GM21423 (cell line): ENCODE data around the gene MPST.

Experiments used
- ATAC-seq: cut with Tn5 transposase; IDR thresholded peaks from one replicate; pipeline ENCODE4 v1.9.1; 2021; ENCODE audit warnings: mild to moderate bottlenecking, moderate library complexity; ENCODE audit not compliant: unreplicated experiment

MPST gene

DNA sequence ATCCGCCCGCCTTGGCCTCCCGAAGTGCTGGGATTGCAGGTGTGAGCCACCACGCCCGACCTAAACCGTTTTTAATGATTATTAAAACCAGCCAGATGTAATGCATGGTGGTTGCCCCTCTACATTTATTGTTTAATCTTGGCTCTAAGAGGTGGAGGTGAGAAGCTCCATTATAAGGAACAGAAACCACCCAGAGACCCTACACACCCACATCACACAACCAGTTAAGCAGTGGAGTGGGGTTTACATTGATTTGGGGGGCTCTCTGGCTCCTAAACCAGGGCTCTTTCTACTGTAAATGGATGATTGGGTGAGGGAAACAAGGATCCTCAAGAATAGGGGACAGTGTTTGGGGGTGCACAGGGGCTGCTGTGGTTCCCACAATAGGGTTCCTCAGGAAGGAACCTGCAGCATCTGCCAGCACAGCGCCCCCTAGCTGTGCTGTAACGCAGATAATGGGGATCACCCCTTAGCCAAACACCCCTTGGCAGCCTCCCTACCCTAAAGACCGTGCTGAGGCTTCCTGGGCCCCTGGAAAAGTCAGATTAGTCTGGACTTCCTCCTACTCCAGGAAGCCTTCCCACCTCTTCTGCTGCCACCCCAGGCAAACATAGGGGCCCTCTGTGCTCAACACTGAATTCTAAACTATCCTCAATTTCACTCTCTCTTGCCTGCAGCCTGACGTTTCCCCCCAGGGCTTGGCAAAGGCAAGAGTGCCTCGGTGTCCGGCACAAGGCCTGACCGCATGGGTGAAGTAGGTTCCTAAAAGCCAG, 2.4 kb downstream of the MPST start:
- no peak for ATAC-seq

DNA sequence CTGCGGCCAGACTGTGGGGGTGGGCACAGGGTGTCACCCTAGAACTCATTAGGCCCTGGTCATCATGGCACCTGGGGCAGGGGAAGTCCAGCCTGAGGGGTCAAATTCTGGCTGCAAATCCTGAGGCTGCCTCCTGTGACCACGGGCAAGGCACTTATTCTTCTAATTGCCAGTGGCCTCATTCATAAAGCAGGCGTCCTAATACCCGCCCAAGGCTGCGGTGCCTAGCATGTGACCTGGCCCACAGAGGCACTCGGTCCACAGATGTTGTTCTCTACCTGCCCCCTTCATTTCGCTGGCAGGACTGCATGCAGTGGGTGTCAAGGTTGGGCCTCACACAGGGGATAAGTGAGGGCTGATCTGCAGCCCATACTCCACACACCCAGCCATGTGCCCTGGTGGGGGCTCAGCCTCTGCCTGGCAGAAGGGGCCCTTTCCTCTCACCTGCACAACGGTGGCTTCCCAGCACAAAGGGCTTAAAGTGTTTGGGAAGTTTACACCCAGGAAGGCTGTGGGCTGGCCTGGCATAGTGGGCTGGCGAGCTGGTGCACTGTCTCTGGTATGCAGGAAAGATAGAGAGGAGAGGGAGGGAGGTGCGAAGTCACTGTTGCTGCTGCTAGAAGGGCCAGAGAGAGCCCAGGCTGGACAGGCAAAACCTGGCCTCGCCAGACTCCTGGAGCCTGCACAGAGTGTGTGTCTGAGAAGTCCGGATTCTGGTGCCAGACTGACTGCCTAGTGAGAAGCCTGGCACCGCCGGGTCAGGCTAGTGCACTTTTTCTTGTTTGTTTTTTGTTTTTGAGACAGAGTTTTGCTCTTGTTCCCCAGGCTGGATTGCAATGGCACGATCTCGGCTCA, 3.2 kb downstream of the MPST start:
- ATAC-seq, result no peak

DNA sequence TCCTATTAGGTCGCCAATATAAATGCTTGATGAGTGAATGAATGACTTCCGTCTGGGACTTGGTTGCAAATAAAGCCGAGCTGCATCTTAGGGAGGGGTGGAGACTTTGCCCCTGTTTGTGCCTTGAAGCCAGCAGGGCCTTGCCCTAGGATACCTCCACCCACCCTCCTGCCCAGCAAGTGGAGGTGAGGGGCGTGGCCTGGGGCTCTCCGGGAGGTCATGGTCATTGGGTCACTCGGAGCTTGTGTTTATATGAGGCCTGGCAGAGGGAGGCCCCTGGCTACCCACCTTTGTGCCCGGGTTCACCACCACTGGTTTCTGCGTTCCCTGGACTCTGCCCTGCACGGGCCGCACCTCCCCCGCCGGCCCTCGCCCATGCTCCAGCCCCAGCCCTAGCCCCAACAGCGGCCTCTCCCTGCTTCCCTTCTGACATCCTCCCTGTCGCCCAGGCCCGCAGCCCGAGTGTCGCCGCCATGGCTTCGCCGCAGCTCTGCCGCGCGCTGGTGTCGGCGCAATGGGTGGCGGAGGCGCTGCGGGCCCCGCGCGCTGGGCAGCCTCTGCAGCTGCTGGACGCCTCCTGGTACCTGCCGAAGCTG, 4.3 kb downstream of the MPST start:
- no peak for ATAC-seq

DNA sequence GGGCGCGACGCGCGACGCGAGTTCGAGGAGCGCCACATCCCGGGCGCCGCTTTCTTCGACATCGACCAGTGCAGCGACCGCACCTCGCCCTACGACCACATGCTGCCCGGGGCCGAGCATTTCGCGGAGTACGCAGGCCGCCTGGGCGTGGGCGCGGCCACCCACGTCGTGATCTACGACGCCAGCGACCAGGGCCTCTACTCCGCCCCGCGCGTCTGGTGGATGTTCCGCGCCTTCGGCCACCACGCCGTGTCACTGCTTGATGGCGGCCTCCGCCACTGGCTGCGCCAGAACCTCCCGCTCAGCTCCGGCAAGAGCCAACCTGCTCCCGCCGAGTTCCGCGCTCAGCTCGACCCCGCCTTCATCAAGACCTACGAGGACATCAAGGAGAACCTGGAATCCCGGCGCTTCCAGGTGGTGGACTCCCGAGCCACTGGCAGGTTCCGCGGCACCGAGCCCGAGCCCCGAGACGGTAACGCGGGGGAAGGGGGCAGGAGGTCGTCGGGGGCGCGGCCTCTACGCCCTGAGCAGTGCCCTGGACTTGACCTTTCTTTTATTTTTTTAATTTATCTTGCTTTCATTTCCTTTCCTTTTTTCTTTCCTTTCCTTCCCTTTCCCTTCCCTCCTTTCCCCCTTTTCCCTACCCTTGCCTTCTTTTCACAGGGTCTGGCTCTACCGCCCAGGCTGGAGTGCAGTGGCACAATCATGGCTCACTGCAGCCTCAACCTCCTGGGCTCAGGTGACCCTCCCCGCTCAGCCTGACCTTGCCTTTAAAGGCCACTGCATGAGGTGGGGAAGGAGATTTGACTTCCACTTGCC, 5.0 kb downstream of the MPST start:
- ATAC-seq, result no peak

DNA sequence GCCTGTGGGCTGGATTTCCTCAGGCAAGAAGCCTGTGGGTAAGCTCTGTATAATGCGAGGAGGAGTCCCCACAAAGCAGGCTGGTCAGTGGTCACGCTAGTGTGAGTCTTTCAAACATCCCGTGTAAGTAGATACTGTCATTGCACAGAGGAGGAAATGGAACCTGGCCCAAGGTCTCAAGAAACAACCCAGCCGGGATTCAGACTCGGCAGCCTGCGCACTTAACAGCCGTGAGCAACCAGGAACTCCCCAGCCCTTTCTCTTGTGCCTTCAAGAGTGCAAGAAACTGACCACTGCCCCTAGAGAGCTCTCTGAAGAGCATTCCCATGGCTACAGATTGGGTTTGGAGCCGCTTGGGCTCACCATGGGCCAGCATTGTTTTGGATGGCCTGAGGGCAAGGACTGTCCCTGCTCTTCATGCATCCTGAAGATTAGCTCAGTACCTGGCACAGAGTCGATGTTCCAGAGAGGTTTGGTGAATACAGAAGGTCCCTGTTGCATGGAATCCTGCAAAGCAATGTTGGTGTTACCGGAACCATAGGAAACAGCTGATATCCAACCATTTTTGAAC, 6.0 kb downstream of the MPST start:
- ATAC-seq, result no peak

DNA sequence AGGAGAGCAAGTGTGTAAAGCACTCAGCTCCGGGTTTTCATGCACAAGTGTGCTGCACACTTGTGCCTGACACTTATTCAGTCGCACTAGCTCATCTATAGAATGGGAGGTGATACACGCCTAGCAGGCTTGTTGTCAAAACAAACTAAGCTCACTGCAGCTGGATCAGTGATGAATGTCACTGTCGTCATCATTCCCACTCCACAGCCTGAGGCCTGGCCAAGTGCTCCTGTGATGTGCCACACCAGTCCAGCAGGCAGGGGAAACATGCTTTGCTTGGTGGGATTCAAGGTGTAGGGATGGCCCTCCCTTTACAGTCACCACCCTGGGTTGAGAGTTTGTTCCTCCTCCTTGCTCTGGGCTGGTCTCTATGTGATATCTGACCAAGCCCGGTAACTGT, 6.8 kb downstream of the MPST start:
- ATAC-seq, result no peak

DNA sequence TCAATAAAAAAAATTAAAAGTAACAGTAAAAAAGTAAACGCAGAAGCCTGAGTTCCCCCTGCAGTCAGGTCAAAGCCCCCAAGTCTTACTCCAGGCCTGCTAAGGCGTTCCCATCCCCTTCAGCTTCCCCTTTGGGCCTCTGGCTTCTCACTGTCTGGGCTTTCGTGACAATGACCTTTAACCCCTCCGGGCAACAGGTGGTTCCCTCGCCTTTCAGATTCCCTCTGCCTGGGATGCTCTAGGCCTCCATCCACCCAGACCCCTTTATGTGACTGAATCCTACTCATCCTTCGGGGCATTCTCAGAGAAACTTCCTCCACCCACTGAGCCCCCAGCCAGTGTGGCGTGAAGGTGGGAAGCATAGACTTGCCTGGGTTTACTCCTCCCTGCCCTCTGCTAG, 8.0 kb downstream of the MPST start:
- no peak for ATAC-seq

DNA sequence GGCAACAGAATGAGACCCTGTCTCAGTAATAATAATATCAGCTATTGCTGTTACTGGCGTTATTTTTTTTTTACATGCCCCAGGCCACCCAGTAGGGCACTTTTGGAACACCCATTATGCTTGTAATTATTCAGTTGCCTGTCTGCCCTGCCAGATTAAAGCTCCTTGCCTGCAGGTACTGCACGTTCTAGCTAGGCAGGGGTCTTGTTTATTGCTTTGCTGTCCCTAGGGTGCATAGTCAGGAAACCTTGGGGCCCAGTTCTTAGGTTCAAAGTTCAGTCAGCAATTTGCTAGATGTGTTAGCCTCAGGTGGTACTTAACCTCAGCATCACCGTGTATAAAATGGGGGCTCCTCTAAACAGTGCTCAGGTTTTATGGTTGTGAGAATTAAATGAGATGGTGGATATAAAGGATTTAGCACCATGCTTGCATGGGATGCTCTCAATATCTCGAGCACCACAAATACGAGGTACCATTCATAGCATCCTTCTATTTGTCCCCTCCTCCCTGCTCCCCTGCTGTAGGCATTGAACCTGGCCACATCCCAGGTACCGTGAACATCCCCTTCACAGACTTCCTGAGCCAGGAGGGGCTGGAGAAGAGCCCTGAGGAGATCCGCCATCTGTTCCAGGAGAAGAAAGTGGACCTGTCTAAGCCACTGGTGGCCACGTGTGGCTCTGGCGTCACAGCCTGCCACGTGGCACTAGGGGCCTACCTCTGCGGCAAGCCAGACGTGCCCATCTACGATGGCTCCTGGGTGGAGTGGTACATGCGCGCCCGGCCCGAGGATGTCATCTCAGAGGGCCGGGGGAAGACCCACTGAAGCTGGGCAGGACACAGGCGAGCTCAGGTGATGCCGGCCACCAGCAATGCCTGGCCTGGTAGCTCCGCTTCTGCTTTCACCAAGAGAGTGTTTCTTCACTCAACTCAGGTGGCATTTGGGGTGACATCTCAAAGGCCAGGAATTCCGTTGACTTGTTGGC, 9.4 kb downstream of the MPST start:
- no peak for ATAC-seq

DNA sequence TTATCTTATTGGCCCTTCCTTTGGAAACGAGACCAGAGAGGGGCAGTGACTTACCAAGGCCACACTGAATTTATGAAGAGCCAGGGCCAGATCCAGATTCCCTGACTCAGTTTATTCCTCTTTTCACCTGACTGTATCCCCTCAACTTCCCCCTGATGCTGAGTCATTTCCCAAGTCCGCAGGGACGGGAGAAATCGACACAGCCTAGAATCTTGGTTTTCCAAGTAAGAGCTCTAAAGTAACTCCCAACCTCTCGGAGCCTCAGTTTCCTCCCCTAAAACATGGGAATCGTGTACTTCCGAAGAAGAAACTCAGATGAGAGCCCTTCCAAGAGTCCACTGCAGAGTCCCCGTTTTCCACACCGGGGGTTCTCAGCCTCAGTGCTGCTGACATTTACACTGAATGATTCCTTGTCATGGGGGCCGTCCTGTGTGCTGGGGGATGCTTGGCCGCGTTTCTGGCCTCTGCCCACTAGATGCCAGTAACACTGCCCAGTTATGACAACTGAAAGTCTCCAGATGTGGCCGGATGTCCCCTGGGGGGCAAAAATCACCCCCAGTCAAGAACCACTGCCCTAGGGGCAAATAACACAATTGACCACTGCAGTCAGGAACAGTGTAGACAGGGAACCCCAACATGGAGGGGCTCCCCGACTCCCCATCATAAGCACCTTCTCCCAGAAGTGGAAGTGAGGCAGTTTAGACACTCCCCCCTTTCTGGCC, 11.2 kb downstream of the MPST start:
- ATAC-seq, result no peak

DNA sequence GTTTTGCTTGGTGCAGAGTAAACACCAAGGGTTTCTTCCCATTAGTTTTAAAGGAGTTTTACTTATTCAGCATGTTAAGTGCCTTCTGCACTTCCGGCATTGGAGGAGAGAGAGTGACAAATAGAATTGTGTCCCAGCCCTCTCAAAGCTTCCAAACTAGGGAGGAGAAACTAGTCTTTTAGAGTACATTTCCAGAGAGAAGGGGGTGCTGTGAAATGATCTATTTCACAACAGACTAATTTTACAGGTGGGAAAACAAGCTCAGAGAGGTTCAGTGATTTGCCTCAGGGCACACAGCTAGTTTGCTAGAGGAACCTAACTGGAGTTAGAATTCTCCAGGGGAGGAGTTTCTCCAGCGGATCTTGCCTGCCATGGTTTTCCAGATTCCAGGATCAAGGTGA, 12.6 kb downstream of the MPST start:
- ATAC-seq, result no peak

DNA sequence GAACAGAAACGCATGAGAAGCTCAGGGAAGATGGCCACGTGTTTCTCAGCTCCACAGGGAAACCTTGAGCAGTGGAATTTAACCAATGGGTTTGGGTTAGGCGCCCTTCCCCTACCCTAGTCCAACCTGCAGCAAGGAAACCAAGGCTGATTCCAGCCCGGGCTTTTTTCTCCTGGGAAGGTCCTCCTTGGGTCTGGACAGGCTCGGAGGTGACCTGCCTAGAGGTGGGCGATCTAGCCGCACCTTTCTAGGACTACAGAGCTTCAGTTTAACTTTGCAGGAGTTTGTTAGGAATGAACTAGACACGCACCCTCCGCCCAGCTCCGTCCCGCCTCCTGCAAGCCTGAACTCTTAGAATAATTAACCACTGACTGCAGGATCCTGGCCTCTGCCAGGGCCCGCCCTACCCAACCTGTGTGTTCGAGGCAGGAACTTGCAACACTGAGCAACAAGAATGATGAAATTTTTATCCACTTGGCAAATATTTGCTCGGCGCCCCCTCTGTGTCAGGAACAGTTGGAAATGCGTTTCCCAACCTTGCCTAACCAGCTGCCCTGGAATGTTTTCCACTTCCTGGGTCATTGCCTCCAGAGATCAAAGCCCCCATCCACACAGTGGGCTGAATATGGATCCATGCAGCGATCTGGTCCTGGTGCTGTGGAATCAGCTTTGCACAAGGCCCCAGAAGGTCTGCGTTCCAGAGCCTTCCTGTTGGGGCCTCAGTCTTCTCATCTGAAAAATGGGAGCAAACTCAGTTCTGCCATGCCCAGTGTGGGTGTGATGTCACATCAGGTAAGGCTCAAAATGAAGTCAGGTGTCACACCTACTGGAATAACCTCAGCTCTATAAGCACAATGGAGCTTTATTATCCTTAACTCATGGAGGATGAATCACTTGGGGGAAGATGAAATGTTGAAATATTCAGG, 13.3 kb downstream of the MPST start:
- no peak for ATAC-seq

DNA sequence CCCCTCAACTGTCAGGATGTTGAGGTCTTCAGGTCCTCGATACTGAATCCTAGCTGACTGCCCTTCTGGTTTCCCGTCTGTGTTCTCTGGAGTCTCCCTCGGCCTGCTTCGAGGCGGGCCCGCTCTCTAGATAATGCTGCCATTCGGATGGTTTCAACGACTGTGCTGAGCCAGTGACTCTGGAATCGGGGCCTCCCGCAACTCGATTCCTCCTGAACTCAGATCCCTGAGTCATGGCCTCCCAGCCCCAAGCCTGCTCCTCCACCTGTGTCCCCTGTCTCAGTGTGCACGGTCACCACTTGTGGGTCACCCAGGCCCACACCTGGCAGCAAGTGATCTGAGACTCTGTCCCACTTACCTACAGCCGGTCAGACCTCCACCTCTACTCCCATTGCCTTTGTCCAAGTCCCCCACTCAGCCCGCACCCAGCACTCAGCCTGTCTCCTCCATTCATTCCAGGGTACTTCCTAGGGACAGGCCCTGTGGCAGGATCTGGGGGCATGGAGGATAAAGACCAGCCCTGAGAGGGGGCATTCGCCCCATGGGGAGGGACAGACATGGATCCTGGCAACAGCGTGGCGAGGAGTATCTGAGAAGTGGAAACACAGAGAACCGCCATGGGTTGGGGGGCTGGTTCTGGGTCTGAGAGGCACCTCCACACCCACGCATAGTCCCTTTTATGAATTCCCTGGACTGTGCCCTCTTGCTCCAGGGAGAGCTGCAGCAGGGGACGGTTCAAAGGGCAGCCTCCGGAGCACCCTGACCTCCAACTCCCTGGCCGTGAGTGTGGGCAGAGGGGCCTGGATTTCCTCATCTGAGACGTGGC, 14.3 kb downstream of the MPST start:
- no peak for ATAC-seq

DNA sequence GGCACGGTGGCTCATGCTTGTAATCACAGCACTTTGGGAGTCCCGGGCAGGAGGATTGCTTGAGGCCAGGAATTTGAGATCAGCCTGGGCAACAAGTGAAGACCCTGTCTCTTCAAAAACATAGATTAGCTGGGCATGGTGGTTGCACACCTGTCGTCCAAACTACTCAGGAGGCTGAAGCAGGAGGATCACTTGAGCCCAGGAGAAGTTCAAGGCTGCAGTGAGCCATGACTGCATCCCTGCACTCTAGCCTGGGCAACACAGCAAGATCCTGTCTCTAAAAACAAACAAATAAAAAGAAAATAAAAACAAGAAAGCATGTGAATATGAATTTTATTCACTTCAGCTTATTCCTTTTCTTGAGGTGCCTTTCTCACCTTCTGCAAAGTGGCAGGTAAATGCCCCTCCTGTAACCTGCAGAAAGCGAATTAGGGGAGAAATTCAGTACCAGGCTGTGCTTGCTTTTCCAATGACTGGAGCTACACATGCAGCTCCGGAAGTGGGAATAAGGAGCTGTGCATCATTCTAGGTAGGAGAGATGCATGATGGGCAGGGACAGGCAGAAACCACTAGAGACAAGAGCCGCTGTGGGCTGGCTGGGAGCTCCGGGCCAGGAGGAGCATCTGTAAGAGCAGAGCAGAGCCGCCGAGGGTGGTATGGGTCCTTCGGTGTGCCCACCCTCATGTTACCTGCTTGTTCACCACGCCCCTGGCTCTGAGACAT, 17.3 kb downstream of the MPST start:
- no peak for ATAC-seq

DNA sequence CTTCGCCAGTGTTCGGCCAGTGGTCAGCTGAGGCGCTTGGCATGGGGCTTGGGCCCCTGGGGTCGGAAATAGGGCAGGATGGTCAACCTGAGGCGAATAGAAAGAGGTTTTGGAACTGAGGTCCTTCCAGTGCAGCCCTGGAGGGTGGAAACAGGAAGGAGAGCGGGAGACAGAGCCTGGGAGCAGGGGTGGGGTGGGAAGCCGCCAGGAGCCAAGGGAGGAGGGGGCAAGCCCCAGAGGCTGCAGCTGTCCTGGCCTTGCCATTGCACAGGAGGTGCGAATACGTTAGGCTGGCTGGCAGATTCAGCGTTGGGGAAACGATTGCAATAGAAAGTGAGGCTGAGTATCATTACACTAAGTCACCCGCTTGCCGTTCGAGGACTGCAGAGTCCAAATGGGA, 18.1 kb downstream of the MPST start:
- no peak for ATAC-seq

DNA sequence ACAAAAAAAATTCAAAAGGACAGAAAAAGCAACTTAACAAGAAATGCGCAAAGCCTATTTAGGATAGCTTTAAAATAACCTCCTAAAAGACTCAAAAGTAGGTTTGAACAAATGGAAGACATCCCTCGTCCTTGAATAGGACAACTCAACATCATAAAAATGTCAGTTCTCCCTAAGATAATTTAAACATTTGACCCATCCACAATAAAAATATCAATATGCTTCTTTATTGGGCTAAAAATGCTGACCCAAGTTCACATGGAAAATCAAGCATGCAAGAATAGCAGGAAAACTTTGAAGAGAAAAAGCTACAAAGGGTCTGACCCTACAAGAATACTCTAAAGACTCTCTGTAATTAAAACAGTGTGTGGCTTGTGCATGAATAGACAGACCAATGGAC, 19.9 kb downstream of the MPST start:
- no peak for ATAC-seq

DNA sequence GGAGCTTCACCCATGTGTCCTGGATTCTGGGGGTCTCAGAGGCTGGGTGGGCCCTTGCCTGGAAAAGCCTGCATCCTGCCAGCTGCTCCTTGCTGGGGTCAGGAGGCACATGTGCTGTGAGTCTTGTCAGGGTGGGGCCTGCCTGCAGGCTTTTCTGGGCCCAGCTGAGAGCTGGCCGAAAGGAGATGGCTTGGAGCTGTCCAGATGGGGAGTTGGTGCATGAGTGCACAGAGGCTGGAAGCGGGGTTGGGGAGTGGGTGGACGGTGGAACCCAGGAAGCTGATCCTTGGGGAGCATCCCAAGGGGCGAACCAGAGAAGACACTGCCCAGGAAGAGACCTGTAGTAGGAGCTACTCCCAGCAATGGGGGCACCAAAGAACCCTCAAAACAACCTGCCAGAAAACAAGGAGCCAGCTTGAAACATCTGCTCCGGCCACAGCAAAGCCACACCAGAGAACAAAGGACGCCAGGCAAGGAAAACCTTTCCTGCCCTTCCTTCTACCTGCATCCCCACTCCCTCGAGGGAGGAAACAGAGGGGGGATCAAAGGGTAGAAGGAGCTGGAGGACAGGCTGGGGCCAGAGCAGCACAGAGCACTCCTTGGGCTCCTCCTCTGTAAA, 23.8 kb downstream of the MPST start:
- no peak for ATAC-seq
